Lower lobe of right lung (tissue), 2 donors: ENCODE measurements around the gene ERI3. TPM values are rescaled to one million over a fixed set of nuclear protein-coding genes. Genes with fewer than 3 reads are reported as not detected.
A peak's percentile ranks its signal among the peaks of the same experiment; 100 is the strongest.

Experiments used
- ATAC-seq, 2 donors: fragments of 200-7000 bp; cut with Tn5 transposase; one replicate each; pipeline ENCODE4 v1.9.1; 2020 to 2022; ENCODE audit warnings: mild to moderate bottlenecking in 2 of 2, moderate library complexity in 2 of 2
- DNase-seq: peaks from one replicate; pipeline ENCODE4 v3.0.0-alpha.2; 2020
- H3K27ac ChIP-seq: fragments of 200-600 bp; one replicate; pipeline ENCODE4 v1.8.0; 2022
- H3K27me3 ChIP-seq: fragments of 200-600 bp; one replicate; pipeline ENCODE4 v1.8.0; 2022; ENCODE audit warnings: low read depth
- H3K36me3 ChIP-seq: fragments of 200-600 bp; one replicate; pipeline ENCODE4 v1.8.0; 2022; ENCODE audit warnings: mild to moderate bottlenecking
- H3K4me1 ChIP-seq: fragments of 200-600 bp; one replicate; pipeline ENCODE4 v1.8.0; 2022
- H3K4me3 ChIP-seq: fragments of 200-600 bp; one replicate; pipeline ENCODE4 v1.8.0; 2022; ENCODE audit warnings: mild to moderate bottlenecking
- H3K9me3 ChIP-seq: fragments of 200-600 bp; one replicate; pipeline ENCODE4 v1.8.0; 2022
- CTCF ChIP-seq: fragments of 200-600 bp; IDR thresholded peaks from one replicate; pipeline ENCODE4 v1.8.0; 2022; ENCODE audit warnings: antibody characterized with exemption, mild to moderate bottlenecking
- intact Hi-C: fragments of 100-400 bp; cut with DNase I; formaldehyde crosslinking; loops from one replicate; pipeline ENCODE4 v1.11.0; 2022
- total RNA-seq: library from RNA; stranded (reverse); fragmentation: NEBNext Ultra II Directional; extraction: Animal tissue kit (Norgen Biotek cat#: 25700); gene quantifications from one replicate; pipeline ENCODE4 v1.2.1, GENCODE V29; 2021
- donor health status: DM: no; HTN: yes; CAD: no; lungs with severe emphysema.

Gene ERI3
- total RNA-seq, 1 donor from 2014 or later, result 36.3 TPM

DNA sequence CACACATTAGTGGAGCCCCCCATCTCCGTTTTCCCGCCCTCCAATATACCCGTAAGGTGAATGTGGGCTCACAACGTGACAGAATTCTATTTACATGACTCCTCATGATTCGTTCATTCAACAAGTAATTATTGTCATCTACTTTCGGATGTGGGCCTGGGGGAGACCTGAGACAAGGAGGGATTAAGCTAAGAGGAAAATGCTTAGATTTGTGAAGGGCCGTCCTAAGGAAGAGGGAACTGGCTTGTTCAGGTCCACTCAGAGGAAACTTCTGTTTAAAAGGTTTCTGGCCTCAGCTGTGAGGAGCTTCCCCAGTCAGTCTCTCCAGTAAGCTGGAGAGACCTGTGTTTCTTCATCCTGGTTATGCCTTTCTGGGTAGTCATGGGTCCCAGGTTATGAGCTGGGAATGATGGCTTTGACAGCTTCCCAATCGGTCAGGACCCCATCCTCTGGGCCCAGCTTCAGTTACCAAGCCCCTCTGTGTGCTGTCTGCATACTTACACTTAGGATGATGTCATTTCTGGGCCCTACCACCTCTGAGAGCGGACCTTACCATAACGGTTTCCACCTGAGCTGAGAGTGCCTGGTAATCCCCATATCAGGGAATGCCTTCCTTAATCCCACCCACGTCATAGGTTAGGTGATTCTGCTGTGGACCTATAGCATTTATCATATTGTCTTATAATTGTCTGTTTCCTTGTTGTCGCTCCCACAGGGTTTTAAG, 687 bp upstream of the ERI3 start:
- no peaks in the 10 kb centered on the region for H3K9me3 ChIP-seq
- H3K27ac ChIP-seq, result no peak overlapping the region
- intact Hi-C loops, result no loop called here
- H3K4me1 ChIP-seq, result peaks cover 18% of the 10 kb centered on the region
- no peak for TF ChIP-seq CTCF
- no peaks in the 10 kb centered on the region for H3K27me3 ChIP-seq
- H3K36me3 ChIP-seq, result no peaks in the 10 kb centered on the region
- peak overlapping the region; percentile 91 for H3K4me3 ChIP-seq
- ATAC-seq (no peak), DNase-seq (no peak)

DNA sequence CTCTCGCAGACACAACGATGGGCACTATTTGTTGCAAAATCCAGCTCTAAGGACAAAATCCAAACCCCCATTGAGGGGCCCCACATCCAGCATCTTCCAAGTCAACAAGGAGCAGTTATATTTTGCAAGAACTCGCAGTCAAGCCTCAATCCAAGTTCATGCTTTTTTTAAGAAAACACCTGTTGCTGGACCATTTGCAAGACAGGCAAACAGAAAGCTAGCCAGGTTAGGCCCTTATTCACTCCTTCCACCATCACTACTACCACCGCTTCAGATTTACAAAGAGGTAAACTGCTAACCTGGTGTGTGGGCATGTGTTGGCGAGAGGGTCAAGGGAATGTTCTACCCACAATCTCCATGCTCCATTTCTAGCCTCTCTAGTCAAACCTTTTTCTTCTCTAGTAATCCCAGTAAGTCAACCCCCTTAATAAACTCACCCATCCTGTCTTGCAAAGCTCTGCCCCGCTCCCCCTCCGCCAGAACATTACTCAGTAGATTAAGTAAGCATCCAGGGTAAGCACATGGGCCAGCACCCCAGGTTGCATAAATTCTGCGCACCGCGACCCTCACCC, 703 bp downstream of the ERI3 start:
- peak overlapping the region; percentile 91 for H3K4me3 ChIP-seq
- intact Hi-C loops, result no loop called here
- TF ChIP-seq CTCF, result no peak
- no peaks in the 10 kb centered on the region for H3K9me3 ChIP-seq
- H3K27ac ChIP-seq, result peak overlapping the region; percentile 82
- H3K27me3 ChIP-seq, result no peaks in the 10 kb centered on the region
- no peak for ATAC-seq
- no peaks in the 10 kb centered on the region for H3K36me3 ChIP-seq
- peaks cover 18% of the 10 kb centered on the region for H3K4me1 ChIP-seq
- no peak for DNase-seq

GRCh38 chr1:44353604-44354003, 1.5 kb downstream of the ERI3 start:
- intact Hi-C loops, result no loop called here
- DNase-seq (no peak), ATAC-seq (no peak)
- H3K36me3 ChIP-seq, result no peaks in the 10 kb centered on the region
- H3K9me3 ChIP-seq, result no peaks in the 10 kb centered on the region
- no peak overlapping the region for H3K4me3 ChIP-seq
- no peaks in the 10 kb centered on the region for H3K27me3 ChIP-seq
- no peak overlapping the region for H3K27ac ChIP-seq
- no peak for TF ChIP-seq CTCF
- peaks cover 18% of the 10 kb centered on the region for H3K4me1 ChIP-seq

GRCh38 chr1:44351289-44351688, 3.8 kb downstream of the ERI3 start:
- no peak overlapping the region for H3K27ac ChIP-seq
- no peaks in the 10 kb centered on the region for H3K9me3 ChIP-seq
- peaks cover 25% of the 10 kb centered on the region for H3K4me1 ChIP-seq
- ATAC-seq (no peak), DNase-seq (no peak)
- no peaks in the 10 kb centered on the region for H3K36me3 ChIP-seq
- H3K27me3 ChIP-seq, result no peaks in the 10 kb centered on the region
- no peak for TF ChIP-seq CTCF
- intact Hi-C loops, result no loop called here
- H3K4me3 ChIP-seq, result no peak overlapping the region

DNA sequence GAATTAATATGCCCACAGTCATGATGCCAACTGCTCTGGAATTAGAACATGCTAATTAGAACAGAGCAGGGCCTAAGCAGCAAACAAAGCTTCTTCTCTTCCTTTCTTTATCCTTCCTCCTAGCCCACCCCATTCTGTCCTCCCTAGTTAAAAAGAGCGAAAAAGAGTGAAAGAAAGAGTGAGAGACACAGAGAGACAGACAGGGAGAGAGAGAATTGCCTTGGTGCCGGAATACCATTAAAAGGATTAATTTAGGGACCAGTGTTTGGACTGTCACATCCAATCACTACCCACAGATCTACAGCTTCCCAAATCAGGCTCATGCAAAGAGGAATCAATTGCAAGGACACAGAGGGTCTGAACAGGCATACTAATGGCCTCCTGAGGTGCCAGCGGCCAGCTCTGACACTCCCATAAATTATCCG, 7.0 kb downstream of the ERI3 start:
- Histone ChIP-seq H3K9me3 (no peaks in the 10 kb centered on the region), H3K27ac (no peak overlapping the region), H3K4me3 (no peak overlapping the region), H3K36me3 (no peaks in the 10 kb centered on the region), H3K4me1 (peaks cover 21% of the 10 kb centered on the region), H3K27me3 (no peaks in the 10 kb centered on the region)
- no peak for DNase-seq
- no peak for TF ChIP-seq CTCF
- intact Hi-C loops, result no loop called here
- no peak for ATAC-seq
